GM21619 (cell line): ENCODE measurements around the gene QSOX2.

Experiments used
- ATAC-seq: cut with Tn5 transposase; IDR thresholded peaks from one replicate; pipeline ENCODE4 v1.9.1; 2021; ENCODE audit not compliant: unreplicated experiment

The QSOX2 gene

DNA sequence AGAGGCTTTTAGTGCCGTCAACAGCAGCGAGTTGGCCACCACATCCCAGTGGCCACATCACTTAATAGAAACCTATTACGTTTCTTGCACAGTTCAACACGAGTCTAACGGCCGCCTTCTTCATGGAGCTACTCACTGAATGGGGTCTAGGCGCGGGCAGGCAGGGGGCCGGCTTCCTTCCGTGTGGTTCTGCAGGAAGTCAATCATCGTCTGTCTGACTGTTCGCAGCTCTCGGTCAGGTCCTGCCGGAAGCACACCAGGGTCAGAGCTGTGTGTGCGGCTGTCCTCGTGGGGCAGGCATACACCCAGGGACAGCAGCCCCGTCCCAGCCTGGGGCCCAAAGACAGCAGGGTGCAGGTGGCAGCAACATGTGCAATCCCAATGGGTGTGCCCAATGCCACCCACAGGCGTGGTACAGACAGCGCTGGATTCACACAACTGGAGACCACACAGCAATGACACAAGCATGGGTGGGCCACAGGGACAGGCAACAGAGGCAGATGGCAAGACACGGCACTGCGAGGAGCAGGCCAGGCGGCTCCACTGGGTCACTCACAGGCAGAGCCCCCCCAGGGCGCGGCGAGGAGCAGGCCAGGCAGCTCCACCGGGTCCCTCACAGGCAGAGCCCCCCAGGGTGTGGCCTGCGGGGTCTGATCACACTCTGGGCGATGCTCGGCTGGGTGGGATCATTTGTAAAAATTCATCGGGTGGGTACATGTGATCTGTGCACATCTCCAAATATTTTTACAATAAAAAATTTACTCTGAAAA lies 21.6 kb downstream of the QSOX2 start:
- ATAC-seq: no peak

- ATAC-seq: no peak
Measured at GRCh38 chr9:136222906-136223285, 22.7 kb downstream of the QSOX2 start.

- ATAC-seq: no peak
Measured at GRCh38 chr9:136222166-136222905, 23.3 kb downstream of the QSOX2 start.

- ATAC-seq: no peak
Measured at GRCh38 chr9:136220017-136220729, 25.4 kb downstream of the QSOX2 start.

GRCh38 chr9:136219276-136219675 lies 26.3 kb downstream of the QSOX2 start:
- no peak for ATAC-seq

- ATAC-seq: no peak
Measured at GRCh38 chr9:136218673-136219072, 26.9 kb downstream of the QSOX2 start.

DNA sequence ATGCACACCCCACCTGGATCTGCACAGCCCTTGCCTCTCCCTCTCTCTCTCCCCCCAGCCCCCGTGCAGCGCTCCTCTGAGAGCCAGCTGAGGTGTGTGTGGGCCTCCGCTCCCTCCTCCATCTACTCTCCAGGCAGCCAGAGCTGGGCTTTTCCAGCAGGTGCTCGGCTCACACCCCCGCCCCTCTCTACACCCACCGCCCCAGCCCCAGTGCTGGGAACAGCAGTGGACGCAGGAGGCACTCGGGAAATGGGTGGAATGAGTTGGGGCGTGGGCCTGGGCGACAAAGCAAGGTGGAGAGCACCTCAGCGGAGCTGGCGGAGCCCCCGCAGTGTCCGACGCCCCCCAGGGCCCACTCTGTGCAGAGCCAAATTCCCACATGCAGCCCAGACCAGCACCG lies 27.3 kb downstream of the QSOX2 start:
- no peak for ATAC-seq

- no peak for ATAC-seq
Measured at GRCh38 chr9:136216541-136217244, 28.9 kb downstream of the QSOX2 start.

- no peak for ATAC-seq
Measured at GRCh38 chr9:136213733-136214132, 31.9 kb downstream of the QSOX2 start.

- no peak for ATAC-seq
Measured at GRCh38 chr9:136212345-136212950, 33.2 kb downstream of the QSOX2 start.

DNA sequence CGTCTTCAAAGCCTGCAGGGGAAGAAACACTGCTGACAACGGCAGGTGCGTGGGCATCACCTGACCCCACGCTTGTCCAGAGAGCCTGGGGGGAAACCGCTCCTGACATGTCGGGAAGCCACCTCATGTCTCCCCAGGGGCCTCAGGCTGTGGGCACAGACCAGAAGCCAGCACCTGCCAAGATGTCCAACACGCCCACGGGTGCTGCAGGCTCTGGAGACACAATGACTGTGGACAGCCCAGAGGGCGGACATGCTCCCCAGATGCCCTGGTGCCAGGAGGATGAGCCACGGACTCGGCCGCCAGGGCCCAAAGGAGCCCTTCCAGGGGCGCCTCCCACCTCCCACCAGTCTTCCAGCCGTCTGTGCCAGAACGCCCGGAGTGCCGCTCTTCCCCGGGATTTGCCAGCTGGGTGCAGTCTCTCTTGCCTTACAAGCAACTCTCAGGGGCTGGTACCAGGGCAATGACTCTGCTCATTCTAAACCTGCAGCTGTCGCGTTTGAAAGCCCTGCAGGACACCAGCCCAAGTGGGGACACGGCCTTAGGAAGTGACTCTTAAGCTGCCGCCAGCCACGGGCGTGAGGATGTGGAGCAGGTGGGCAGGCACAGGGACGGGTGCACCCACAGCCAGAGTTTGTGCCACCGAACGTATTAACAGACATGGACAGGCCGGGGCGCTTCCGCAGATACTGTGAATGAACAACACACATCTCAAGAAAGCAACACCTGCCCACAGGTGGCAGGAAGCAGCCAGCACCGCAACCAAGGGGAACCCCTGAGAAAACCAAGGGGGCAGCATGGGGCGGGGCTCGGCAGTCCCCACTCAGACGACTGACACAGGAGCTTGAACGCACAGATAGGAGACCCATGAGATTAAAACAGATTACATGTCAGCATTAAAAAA lies 33.9 kb downstream of the QSOX2 start:
- no peak for ATAC-seq

DNA sequence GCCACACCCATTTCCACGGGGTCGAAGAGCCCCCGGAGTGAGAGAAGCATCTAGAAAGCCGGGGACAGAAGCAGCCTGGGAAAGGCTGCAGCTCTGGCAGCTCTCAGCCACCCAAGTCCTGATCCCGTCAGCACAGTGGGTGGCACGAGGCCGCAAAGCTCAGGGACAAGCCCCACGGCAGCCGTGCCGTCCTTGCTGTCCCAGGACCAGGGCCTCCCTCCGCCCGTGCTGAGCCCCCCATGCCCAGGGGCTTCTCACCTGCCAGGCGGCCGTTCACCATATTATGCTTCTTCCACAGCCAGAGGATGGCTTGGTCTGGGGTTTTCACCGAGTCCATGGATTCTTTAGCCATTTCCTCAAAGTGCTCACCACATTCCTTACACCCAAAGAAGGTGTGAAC lies 34.6 kb downstream of the QSOX2 start:
- ATAC-seq: no peak

DNA sequence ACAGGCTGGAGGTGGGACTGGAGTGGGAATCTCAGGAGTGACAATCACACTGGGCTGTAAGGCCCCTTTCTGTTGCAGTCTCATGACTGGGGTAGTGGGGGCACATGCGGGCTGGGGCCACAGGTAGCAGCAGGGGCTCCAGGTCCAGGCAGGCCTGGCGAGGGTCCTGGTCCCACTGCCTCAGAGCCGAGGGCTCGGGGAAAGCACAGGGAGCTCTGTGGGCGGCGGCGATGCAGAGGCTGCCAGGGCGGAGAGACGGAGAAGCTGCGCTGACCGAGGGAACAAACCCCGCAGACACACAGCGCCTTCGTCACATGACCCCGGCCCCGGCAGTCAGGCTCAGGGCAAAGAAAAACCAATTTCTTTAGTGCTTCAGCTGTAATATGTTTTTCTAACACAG lies 35.3 kb downstream of the QSOX2 start:
- ATAC-seq: no peak

- no peak for ATAC-seq
Measured at GRCh38 chr9:136209786-136210185, 35.8 kb downstream of the QSOX2 start.

GRCh38 chr9:136209232-136209631 lies 36.4 kb downstream of the QSOX2 start:
- no peak for ATAC-seq

- ATAC-seq: no peak
Measured at GRCh38 chr9:136208675-136209074, 36.9 kb downstream of the QSOX2 start.

DNA sequence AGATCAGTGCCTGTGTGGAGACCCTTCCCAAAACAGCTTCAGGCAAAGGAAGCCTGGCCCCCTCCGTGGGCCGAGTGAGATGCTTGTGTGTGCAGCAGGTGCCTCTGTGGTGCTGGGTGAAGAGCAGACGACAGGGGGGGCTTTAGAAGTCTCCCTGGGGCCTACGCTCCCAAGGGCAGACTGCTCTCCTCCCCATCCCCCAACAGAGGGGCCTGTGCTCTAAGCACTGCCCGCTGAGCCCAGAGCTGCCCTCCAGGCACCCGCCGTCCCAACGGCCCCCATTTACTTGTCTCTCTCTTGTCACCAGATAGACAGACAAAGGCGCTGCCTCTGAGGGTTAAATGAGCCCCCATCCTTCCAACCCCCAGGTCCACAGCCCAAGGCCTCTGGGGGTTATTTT lies 38.0 kb downstream of the QSOX2 start:
- no peak for ATAC-seq

- no peak for ATAC-seq
Measured at GRCh38 chr9:136206602-136207275, 38.9 kb downstream of the QSOX2 start.

DNA sequence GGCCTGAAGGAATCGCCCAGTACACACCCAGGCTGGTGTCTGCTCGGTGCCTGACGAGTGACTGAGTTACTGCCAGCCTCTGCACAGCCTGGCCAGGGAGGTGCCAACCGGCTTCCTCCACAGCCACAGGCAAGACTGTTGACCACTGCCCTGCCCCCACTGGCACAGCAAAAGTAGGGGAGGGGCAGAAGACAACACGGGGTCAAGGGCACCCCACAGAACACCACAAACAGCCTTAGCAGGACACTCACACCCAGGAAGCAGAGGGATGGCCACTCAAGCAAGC lies 40.0 kb downstream of the QSOX2 start:
- ATAC-seq: no peak
